ENCODE measurements around the gene LGR5.

DNA sequence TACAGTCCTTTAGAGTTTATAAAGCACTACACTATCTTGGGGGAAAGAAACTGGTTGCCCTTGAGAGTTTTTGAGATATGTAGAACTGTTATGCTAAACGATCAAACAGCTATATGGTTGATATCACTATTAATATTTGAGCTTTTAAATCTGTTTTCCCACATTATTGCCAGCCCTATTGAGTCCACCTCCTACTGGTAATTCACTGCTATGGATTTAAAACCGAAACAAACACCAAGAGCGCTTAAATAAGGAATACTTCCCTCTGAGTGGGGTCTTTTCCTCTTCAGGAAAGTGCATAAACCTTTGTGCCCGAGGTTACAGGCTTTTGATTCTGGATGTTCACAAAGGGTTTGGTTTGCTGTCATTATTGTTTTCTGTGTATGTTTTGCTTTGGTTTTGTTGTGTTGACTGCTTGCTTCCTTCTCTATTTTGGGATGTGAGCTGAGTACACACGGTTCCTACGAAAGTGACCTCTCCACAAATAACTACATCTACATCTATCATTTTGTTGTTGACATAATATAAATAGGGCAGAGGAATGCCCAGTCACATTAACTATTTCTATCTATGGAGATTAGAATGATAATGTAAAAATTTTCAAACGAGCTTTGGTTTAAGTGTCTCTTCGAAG is 44.8 kb downstream of the LGR5 start:
- TF ChIP-seq MXI1 (IDR thresholded peaks at IDR 0.05; ENCODE audit: low read depth, low read length), result no peak
- TF ChIP-seq, protein P1, sequence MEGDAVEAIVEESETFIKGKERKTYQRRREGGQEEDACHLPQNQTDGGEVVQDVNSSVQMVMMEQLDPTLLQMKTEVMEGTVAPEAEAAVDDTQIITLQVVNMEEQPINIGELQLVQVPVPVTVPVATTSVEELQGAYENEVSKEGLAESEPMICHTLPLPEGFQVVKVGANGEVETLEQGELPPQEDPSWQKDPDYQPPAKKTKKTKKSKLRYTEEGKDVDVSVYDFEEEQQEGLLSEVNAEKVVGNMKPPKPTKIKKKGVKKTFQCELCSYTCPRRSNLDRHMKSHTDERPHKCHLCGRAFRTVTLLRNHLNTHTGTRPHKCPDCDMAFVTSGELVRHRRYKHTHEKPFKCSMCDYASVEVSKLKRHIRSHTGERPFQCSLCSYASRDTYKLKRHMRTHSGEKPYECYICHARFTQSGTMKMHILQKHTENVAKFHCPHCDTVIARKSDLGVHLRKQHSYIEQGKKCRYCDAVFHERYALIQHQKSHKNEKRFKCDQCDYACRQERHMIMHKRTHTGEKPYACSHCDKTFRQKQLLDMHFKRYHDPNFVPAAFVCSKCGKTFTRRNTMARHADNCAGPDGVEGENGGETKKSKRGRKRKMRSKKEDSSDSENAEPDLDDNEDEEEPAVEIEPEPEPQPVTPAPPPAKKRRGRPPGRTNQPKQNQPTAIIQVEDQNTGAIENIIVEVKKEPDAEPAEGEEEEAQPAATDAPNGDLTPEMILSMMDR (IDR thresholded peaks at IDR 0.05 in 2 of 3, conservative IDR thresholded peaks at IDR 0.05 in 1 of 3; ENCODE audit: insufficient read depth in 2 of 3, low read depth in 1 of 3, low read length in 3 of 3), result no peak
- TF ChIP-seq ZNF766 (CRISPR knock-in tag; conservative IDR thresholded peaks at IDR 0.05), result no peak
- TF ChIP-seq, protein P2, sequence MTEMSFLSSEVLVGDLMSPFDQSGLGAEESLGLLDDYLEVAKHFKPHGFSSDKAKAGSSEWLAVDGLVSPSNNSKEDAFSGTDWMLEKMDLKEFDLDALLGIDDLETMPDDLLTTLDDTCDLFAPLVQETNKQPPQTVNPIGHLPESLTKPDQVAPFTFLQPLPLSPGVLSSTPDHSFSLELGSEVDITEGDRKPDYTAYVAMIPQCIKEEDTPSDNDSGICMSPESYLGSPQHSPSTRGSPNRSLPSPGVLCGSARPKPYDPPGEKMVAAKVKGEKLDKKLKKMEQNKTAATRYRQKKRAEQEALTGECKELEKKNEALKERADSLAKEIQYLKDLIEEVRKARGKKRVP (CRISPR knock-in tag; IDR thresholded peaks at IDR 0.05), result no peak
- TF ChIP-seq TRIM28 (IDR thresholded peaks at IDR 0.05), result no peak

Data from K562 (cell line).